ENCODE measurements around the gene ZYG11A. TPM values are rescaled to one million over a fixed set of nuclear protein-coding genes. Genes with fewer than 3 reads are reported as not detected.
A peak's percentile ranks its signal among the peaks of the same experiment; 100 is the strongest.

Gene ZYG11A
- total RNA-seq, 1 experiment from 2014 or later: 7.7 TPM

GRCh38 chr1:52876843-52877242 is 34.3 kb downstream of the ZYG11A start:
- no peak for DNase-seq (ENCODE audit: low spot score)

- DNase-seq (ENCODE audit: low spot score): no peak
Measured at GRCh38 chr1:52877554-52877953, 35.0 kb downstream of the ZYG11A start.

GRCh38 chr1:52880206-52880605 is 37.6 kb downstream of the ZYG11A start:
- DNase-seq (ENCODE audit: low spot score): no peak

GRCh38 chr1:52887483-52887882 is 44.9 kb downstream of the ZYG11A start:
- DNase-seq (ENCODE audit: low spot score): no peak

GRCh38 chr1:52892424-52893215 is 50.1 kb downstream of the ZYG11A start:
- no peak for DNase-seq (ENCODE audit: low spot score)

GRCh38 chr1:52899445-52899894 is 56.9 kb downstream of the ZYG11A start:
- no peak for DNase-seq (ENCODE audit: low spot score)

- DNase-seq (ENCODE audit: low spot score): no peak
Measured at GRCh38 chr1:52900402-52900801, 57.8 kb downstream of the ZYG11A start.

- DNase-seq (ENCODE audit: low spot score): no peak
Measured at GRCh38 chr1:52901384-52901783, 58.8 kb downstream of the ZYG11A start.

GRCh38 chr1:52904208-52904926 is 61.8 kb downstream of the ZYG11A start:
- no peak for DNase-seq (ENCODE audit: low spot score)

- DNase-seq (ENCODE audit: low spot score): peak; percentile 45
Measured at GRCh38 chr1:52904927-52905698, 62.6 kb downstream of the ZYG11A start.

GRCh38 chr1:52906135-52906603 is 63.6 kb downstream of the ZYG11A start:
- no peak for DNase-seq (ENCODE audit: low spot score)

- no peak for DNase-seq (ENCODE audit: low spot score)
Measured at GRCh38 chr1:52907068-52907811, 64.7 kb downstream of the ZYG11A start.

GRCh38 chr1:52907812-52908153 is 65.2 kb downstream of the ZYG11A start:
- DNase-seq (ENCODE audit: low spot score): no peak

- no peak for DNase-seq (ENCODE audit: low spot score)
Measured at GRCh38 chr1:52911541-52911940, 69.0 kb downstream of the ZYG11A start.

- DNase-seq (ENCODE audit: low spot score): no peak
Measured at GRCh38 chr1:52913014-52913413, 70.5 kb downstream of the ZYG11A start.

- DNase-seq (ENCODE audit: low spot score): no peak
Measured at GRCh38 chr1:52913537-52913936, 71.0 kb downstream of the ZYG11A start.

- DNase-seq (ENCODE audit: low spot score): no peak
Measured at GRCh38 chr1:52914463-52914862, 71.9 kb downstream of the ZYG11A start.

- DNase-seq (ENCODE audit: low spot score): no peak
Measured at GRCh38 chr1:52915211-52915854, 72.8 kb downstream of the ZYG11A start.

GRCh38 chr1:52915855-52916220 is 73.3 kb downstream of the ZYG11A start:
- no peak for DNase-seq (ENCODE audit: low spot score)

GRCh38 chr1:52916241-52916975 is 73.8 kb downstream of the ZYG11A start:
- DNase-seq (ENCODE audit: low spot score): no peak
